HCT116 (cell line): ENCODE results near the gene TEDC2. TPM values are rescaled to one million over a fixed set of nuclear protein-coding genes. Genes with fewer than 3 reads are reported as not detected.

Experiments used
- ATAC-seq: fragments of 200-7000 bp; cut with Tn5 transposase; 2 replicates; pipeline ENCODE4 v1.9.1; 2020; ENCODE audit warnings: mild to moderate bottlenecking, moderate library complexity
- BruUV-seq: library from RNA; stranded (reverse); fragments of 400-500 nt; replicated peaks from 2 replicates; lab custom pipeline; 2021; lab: Mats Ljungman, UMichigan
- CTCF ChIA-PET: fragments of 300-600 bp; sonication (Branson Sonifier 250); formaldehyde crosslinking; loops from one replicate; lab custom pipeline; 2021; ENCODE audit warnings: antibody characterized with exemption; lab: Charles Lee
- POLR2A ChIA-PET: fragments of 300-600, 350-600 bp; sonication (Branson Sonifier 250); formaldehyde crosslinking; loops from one replicate; lab custom pipeline; 2021; ENCODE audit warnings: antibody characterized with exemption; lab: Charles Lee
- RAD21 ChIA-PET, 2 experiments: fragments of 300-600 bp; sonication (Branson Sonifier 250); formaldehyde crosslinking; loops; one replicate each; lab custom pipeline; 2023; ENCODE audit warnings: low total read pairs in 2 of 2; ENCODE audit not compliant: uncharacterized antibody in 2 of 2, unreplicated experiment in 2 of 2, low non-redundant PET in 1 of 2; lab: Charles Lee
- DNase-seq: peaks from one replicate; pipeline ENCODE4 v3.0.0-alpha.2; 2010; ENCODE audit warnings: low read depth, low spot score
- H2AFZ ChIP-seq: fragments of 200-600 bp; shearing (Covaris generic), sonication (generic); 2 replicates; pipeline ENCODE4 v1.6.1; 2017; ENCODE audit warnings: low read depth, mixed run types, mixed read lengths, antibody characterized with exemption, low read length; ENCODE audit not compliant: poor library complexity, severe bottlenecking
- H3K27ac ChIP-seq: 2 replicates; pipeline ENCODE4 v1.5.1; 2012; ENCODE audit warnings: low read depth, low read length
- H3K27me3 ChIP-seq: fragments of 200-600 bp; sonication (generic); 2 replicates; pipeline ENCODE4 v1.6.1; 2016; ENCODE audit warnings: mixed run types, low read length, mixed read lengths; ENCODE audit not compliant: insufficient read depth
- H3K36me3 ChIP-seq, 2 experiments: fragments of 200-500 bp in 1 of 2; fragments of 200-600 bp in 1 of 2; sonication (Bioruptor generic) in 1 of 2; sonication (generic) in 1 of 2; 2 replicates each; pipeline versions ENCODE4 v1.5.1 to v1.6.1; 2014 to 2016; ENCODE audit warnings: low read length in 2 of 2, inconsistent platforms in 1 of 2, mixed read lengths in 1 of 2, mixed run types in 1 of 2; ENCODE audit not compliant: insufficient read depth in 2 of 2, control insufficient read depth in 1 of 2
- H3K4me1 ChIP-seq, 2 experiments: fragments of 200-600 bp in 1 of 2; sonication (generic) in 1 of 2; 2 replicates each; pipeline versions ENCODE4 v1.5.1 to v1.6.1; 2012 to 2017; ENCODE audit warnings: low read length in 2 of 2, inconsistent platforms in 1 of 2, mild to moderate bottlenecking in 1 of 2, mixed read lengths in 1 of 2, mixed run types in 1 of 2, moderate library complexity in 1 of 2; ENCODE audit not compliant: insufficient read depth in 2 of 2, control insufficient read depth in 1 of 2
- H3K4me2 ChIP-seq: fragments of 200-600 bp; sonication (generic); 2 replicates; pipeline ENCODE4 v1.6.1; 2017; ENCODE audit warnings: mixed run types, low read length, mixed read lengths
- H3K4me3 ChIP-seq, 2 experiments: fragments of 200-600 bp in 1 of 2; sonication (generic) in 1 of 2; replicated peaks in 1 of 2; 2 replicates each; pipeline ENCODE4 v1.5.1; 2011 to 2016; ENCODE audit warnings: low read length in 2 of 2, control low read depth in 1 of 2, low read depth in 1 of 2, mild to moderate bottlenecking in 1 of 2, mixed read lengths in 1 of 2, mixed run types in 1 of 2
- H3K79me2 ChIP-seq: fragments of 200-600 bp; sonication (generic); 2 replicates; pipeline ENCODE4 v1.6.1; 2017; ENCODE audit warnings: mild to moderate bottlenecking, mixed run types, low read length, moderate library complexity, mixed read lengths; ENCODE audit not compliant: insufficient read depth
- H3K9ac ChIP-seq: fragments of 200-600 bp; sonication (generic); 2 replicates; pipeline ENCODE4 v1.6.1; 2016; ENCODE audit warnings: low read length, mixed read lengths
- H3K9me2 ChIP-seq: fragments of 200-600 bp; sonication (generic), shearing (Covaris generic); 2 replicates; pipeline ENCODE4 v1.6.1; 2017; ENCODE audit warnings: mixed run types, mild to moderate bottlenecking, moderate library complexity; ENCODE audit not compliant: insufficient read depth
- H3K9me3 ChIP-seq, 2 experiments: fragments of 200-500 bp in 1 of 2; fragments of 200-600 bp in 1 of 2; sonication (Bioruptor generic) in 1 of 2; sonication (generic) in 1 of 2; 2 replicates each; pipeline ENCODE4 v1.6.1; 2014 to 2017; ENCODE audit warnings: low read length in 2 of 2, mixed read lengths in 2 of 2, inconsistent platforms in 1 of 2, low read depth in 1 of 2, mild to moderate bottlenecking in 1 of 2, mixed run types in 1 of 2, moderate library complexity in 1 of 2; ENCODE audit not compliant: control insufficient read depth in 1 of 2, insufficient read depth in 1 of 2
- H4K20me1 ChIP-seq: fragments of 200-600 bp; sonication (generic), shearing (Covaris generic); 2 replicates; pipeline ENCODE4 v1.6.1; 2017; ENCODE audit warnings: mixed run types, mild to moderate bottlenecking, moderate library complexity; ENCODE audit not compliant: insufficient read depth
- ELF1 ChIP-seq: IDR thresholded peaks from 2 replicates; pipeline ENCODE4 v1.6.1; 2012; ENCODE audit warnings: low read depth, borderline replicate concordance
- JUND ChIP-seq: IDR thresholded peaks from 2 replicates; pipeline ENCODE4 v1.6.1; 2012
- POLR2A ChIP-seq: IDR thresholded peaks from 2 replicates; pipeline ENCODE4 v1.7.0; 2011; ENCODE audit warnings: borderline replicate concordance; ENCODE audit not compliant: insufficient read depth, insufficient read length; ENCODE audit errors: extremely low read depth
- RAD21 ChIP-seq: IDR thresholded peaks from 2 replicates; pipeline ENCODE4 v1.6.1; 2012; ENCODE audit warnings: low read depth, mild to moderate bottlenecking
- SRF ChIP-seq: IDR thresholded peaks from 2 replicates; pipeline ENCODE4 v1.6.1; 2012; ENCODE audit warnings: low read depth
- TCF7L2 ChIP-seq: IDR thresholded peaks from 2 replicates; pipeline ENCODE4 v1.7.0; 2011; ENCODE audit warnings: borderline replicate concordance, inconsistent platforms; ENCODE audit not compliant: insufficient read depth, insufficient read length; ENCODE audit errors: extremely low read depth
- YY1 ChIP-seq: IDR thresholded peaks from 2 replicates; pipeline ENCODE4 v1.6.1; 2011; ENCODE audit warnings: low read length, low read depth, moderate library complexity, mild to moderate bottlenecking; ENCODE audit not compliant: insufficient replicate concordance; ENCODE audit errors: extremely low read depth
- ZFX ChIP-seq: fragments of 450-650 bp; IDR thresholded peaks from 2 replicates; pipeline ENCODE4 v1.6.1; 2017
- ZNF274 ChIP-seq: fragments of 200-500 bp; sonication (Bioruptor generic); IDR thresholded peaks from 2 replicates; pipeline ENCODE4 v1.6.1; 2014; ENCODE audit warnings: mild to moderate bottlenecking, low read depth, low read length, inconsistent platforms
- intact Hi-C: fragments of 100-400 bp; cut with micrococcal nuclease; formaldehyde crosslinking; loops from 2 replicates; pipeline ENCODE4 v1.10.0; 2022
- total RNA-seq: library from RNA; stranded (reverse); gene quantifications from one replicate; pipeline ENCODE4 v1.2.1, GENCODE V29; 2021; ENCODE audit not compliant: unreplicated experiment
- TF ChIP-seq, protein P1 (sequence below), 3 experiments: fragments of 200-600 bp in 1 of 3; sonication (generic) in 1 of 3; IDR thresholded peaks in 2 of 3; conservative IDR thresholded peaks in 1 of 3; 2 replicates each; pipeline ENCODE4 v1.5.1; 2012 to 2017; ENCODE audit warnings: low read depth in 2 of 3, low read length in 2 of 3, antibody characterized with exemption in 1 of 3, borderline replicate concordance in 1 of 3, control low read depth in 1 of 3, mild to moderate bottlenecking in 1 of 3, mixed read lengths in 1 of 3, mixed run types in 1 of 3, moderate library complexity in 1 of 3; ENCODE audit not compliant: insufficient read depth in 1 of 3
- TF ChIP-seq, protein P2 (sequence below): IDR thresholded peaks from 2 replicates; pipeline ENCODE4 v1.6.1; 2012; ENCODE audit warnings: low read depth
- TF ChIP-seq, protein P3 (sequence below): IDR thresholded peaks from 2 replicates; pipeline ENCODE4 v1.6.1; 2012
- TF ChIP-seq, protein P4 (sequence below): IDR thresholded peaks from 2 replicates; pipeline ENCODE4 v1.6.1; 2012
- TF ChIP-seq, protein P5 (sequence below): IDR thresholded peaks from 2 replicates; pipeline ENCODE4 v1.6.1; 2011; ENCODE audit warnings: mild to moderate bottlenecking, low read length, moderate library complexity; ENCODE audit not compliant: insufficient replicate concordance; ENCODE audit errors: extremely low read depth

TEDC2 gene
- total RNA-seq, 1 experiment from 2014 or later = 26.5 TPM

DNA sequence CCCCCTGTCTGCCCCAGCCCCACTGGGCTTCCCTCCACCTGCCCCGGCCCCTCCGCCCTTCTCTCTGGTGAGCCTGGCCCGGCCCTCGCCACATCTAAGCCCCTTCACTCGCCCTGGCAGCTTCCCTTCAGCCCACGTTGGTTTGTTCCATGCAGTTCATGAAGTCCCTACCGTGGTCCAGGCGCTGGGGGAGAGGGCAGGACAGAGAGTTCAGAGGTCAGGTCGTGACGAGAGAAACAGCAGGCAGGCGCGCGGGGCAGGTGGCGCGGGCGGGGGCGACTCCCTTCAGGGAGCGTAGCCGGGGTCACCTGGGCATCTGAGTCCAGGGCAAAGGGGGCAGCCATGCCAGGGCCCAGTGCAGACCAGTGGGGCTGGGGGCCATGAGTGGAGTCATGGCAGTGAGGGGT lies 8.9 kb upstream of the TEDC2 start:
- BruUV-seq = no TSS peak
- Histone ChIP-seq H3K9ac (no peak overlapping the region), H3K9me3 (no peaks in the 10 kb centered on the region), H3K4me2 (no peak overlapping the region), H3K27ac (no peak overlapping the region), H3K27me3 (no peaks in the 10 kb centered on the region), H3K36me3 (peaks cover 64 to 75% of the 10 kb centered on the region in 2 experiments), H2AFZ (no peak overlapping the region), H3K9me2 (no peaks in the 10 kb centered on the region), H4K20me1 (no peaks in the 10 kb centered on the region), H3K4me3 (no peak overlapping the region), H3K79me2 (peaks cover 8% of the 10 kb centered on the region), H3K4me1 (no peaks in the 10 kb centered on the region)
- POLR2A ChIA-PET = no interaction called here
- intact Hi-C loops = no loop called here
- TF ChIP-seq JUND = no peak
- no peak for TF ChIP-seq YY1
- TF ChIP-seq RAD21 = no peak
- TF ChIP-seq, protein P1, sequence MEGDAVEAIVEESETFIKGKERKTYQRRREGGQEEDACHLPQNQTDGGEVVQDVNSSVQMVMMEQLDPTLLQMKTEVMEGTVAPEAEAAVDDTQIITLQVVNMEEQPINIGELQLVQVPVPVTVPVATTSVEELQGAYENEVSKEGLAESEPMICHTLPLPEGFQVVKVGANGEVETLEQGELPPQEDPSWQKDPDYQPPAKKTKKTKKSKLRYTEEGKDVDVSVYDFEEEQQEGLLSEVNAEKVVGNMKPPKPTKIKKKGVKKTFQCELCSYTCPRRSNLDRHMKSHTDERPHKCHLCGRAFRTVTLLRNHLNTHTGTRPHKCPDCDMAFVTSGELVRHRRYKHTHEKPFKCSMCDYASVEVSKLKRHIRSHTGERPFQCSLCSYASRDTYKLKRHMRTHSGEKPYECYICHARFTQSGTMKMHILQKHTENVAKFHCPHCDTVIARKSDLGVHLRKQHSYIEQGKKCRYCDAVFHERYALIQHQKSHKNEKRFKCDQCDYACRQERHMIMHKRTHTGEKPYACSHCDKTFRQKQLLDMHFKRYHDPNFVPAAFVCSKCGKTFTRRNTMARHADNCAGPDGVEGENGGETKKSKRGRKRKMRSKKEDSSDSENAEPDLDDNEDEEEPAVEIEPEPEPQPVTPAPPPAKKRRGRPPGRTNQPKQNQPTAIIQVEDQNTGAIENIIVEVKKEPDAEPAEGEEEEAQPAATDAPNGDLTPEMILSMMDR (IDR thresholded peaks at IDR 0.05 in 2 of 3, conservative IDR thresholded peaks at IDR 0.05 in 1 of 3; ENCODE audit: borderline replicate concordance in 1 of 3, insufficient read depth in 1 of 3, low read depth in 2 of 3, low read length in 2 of 3) = no peak
- TF ChIP-seq ZNF274 = no peak
- TF ChIP-seq SRF = no peak
- no peak for TF ChIP-seq TCF7L2
- TF ChIP-seq ELF1 = no peak
- TF ChIP-seq POLR2A = no peak
- TF ChIP-seq, protein P2, sequence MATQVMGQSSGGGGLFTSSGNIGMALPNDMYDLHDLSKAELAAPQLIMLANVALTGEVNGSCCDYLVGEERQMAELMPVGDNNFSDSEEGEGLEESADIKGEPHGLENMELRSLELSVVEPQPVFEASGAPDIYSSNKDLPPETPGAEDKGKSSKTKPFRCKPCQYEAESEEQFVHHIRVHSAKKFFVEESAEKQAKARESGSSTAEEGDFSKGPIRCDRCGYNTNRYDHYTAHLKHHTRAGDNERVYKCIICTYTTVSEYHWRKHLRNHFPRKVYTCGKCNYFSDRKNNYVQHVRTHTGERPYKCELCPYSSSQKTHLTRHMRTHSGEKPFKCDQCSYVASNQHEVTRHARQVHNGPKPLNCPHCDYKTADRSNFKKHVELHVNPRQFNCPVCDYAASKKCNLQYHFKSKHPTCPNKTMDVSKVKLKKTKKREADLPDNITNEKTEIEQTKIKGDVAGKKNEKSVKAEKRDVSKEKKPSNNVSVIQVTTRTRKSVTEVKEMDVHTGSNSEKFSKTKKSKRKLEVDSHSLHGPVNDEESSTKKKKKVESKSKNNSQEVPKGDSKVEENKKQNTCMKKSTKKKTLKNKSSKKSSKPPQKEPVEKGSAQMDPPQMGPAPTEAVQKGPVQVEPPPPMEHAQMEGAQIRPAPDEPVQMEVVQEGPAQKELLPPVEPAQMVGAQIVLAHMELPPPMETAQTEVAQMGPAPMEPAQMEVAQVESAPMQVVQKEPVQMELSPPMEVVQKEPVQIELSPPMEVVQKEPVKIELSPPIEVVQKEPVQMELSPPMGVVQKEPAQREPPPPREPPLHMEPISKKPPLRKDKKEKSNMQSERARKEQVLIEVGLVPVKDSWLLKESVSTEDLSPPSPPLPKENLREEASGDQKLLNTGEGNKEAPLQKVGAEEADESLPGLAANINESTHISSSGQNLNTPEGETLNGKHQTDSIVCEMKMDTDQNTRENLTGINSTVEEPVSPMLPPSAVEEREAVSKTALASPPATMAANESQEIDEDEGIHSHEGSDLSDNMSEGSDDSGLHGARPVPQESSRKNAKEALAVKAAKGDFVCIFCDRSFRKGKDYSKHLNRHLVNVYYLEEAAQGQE = no peak
- TF ChIP-seq, protein P3, sequence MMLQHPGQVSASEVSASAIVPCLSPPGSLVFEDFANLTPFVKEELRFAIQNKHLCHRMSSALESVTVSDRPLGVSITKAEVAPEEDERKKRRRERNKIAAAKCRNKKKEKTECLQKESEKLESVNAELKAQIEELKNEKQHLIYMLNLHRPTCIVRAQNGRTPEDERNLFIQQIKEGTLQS = no peak
- TF ChIP-seq, protein P4, sequence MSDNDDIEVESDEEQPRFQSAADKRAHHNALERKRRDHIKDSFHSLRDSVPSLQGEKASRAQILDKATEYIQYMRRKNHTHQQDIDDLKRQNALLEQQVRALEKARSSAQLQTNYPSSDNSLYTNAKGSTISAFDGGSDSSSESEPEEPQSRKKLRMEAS = no peak
- TF ChIP-seq, protein P5, sequence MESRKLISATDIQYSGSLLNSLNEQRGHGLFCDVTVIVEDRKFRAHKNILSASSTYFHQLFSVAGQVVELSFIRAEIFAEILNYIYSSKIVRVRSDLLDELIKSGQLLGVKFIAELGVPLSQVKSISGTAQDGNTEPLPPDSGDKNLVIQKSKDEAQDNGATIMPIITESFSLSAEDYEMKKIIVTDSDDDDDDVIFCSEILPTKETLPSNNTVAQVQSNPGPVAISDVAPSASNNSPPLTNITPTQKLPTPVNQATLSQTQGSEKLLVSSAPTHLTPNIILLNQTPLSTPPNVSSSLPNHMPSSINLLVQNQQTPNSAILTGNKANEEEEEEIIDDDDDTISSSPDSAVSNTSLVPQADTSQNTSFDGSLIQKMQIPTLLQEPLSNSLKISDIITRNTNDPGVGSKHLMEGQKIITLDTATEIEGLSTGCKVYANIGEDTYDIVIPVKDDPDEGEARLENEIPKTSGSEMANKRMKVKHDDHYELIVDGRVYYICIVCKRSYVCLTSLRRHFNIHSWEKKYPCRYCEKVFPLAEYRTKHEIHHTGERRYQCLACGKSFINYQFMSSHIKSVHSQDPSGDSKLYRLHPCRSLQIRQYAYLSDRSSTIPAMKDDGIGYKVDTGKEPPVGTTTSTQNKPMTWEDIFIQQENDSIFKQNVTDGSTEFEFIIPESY = no peak
- no peak for TF ChIP-seq ZFX
- CTCF ChIA-PET = no interaction called here
- ATAC-seq (no peak), DNase-seq (no peak)
- RAD21 ChIA-PET = no interaction called here
